Suppressor macrophage (primary cell): ENCODE data around the gene TLE7.

Experiments used
- DNase-seq, 4 experiments: peaks; one replicate each; pipeline ENCODE4 v3.0.0-alpha.2; 2020 to 2022
- total RNA-seq, 17 experiments: gene quantifications; one replicate each; lab custom pipeline; 2026; ENCODE audit warnings: mixed read lengths in 6 of 17, inconsistent platforms in 3 of 17; lab: John Stamatoyannopoulos, UW

Gene TLE7
- total RNA-seq, result 0 to 1.1 (median 0) reads per million in 17 experiments

DNA sequence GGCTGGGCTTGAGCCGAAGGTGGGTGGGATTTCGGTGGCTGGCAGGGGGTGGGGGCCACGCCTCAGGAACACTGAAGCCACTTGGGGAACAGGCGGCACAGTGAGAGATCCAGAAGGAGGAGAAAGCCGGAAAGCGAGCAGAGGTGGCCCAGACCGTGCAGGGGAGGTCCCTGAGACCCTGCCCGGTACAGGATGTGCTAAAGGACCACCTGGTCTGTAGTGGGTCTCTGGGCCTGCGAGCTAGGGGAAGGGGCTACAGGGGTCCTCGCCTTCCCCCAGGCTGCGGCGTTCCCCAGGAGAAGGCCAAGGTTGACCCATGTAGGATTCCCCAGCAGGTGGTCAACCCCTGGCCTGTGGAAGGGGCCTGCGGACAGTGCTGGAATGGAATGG is at the start of gene TLE7:
TSS of gene TLE7 (minus strand) at position 4 of the 390 bp plus-strand sequence. CDS start 8,730 bp downstream, outside the sequence.
- no peak for DNase-seq

DNA sequence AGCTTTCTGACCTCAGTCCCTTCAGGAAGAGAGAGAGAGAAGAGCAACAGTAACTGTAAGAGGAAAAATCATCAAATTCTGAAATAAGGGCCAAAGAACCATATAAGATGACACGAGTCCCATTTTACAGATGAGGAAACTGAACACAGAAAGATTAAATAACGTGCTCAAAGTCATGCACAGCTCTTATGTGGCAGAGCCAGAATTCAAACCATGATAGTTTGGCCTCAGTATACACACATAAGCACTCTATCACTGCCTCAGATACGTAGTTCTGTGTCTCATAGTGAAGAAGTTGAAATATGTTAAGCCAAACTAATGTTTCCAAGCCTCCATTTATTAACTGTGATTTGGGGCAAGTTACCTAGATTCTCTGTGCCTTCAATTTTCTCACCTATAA is 49.2 kb upstream of the TLE7 start:
- no peak for DNase-seq

DNA sequence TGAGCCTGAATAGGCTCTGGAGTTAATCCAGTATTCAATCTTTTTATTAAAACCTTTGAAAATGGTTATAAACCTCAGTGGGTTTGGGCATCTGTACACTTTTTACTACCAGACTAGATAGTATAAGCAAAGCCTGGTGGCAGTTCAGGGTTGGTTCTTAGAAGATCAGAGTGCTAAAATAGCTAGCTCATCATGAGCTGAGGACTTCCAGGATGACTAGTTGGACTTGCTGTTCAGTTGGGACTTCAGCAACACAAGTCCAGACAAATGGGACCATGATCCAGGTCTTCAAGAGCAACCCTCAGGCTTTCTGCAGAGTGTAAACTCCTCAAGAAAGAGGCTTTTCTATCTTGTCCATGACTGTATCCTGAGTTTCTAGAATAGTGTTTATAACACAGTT is 48.5 kb upstream of the TLE7 start:
- no peak for DNase-seq

DNA sequence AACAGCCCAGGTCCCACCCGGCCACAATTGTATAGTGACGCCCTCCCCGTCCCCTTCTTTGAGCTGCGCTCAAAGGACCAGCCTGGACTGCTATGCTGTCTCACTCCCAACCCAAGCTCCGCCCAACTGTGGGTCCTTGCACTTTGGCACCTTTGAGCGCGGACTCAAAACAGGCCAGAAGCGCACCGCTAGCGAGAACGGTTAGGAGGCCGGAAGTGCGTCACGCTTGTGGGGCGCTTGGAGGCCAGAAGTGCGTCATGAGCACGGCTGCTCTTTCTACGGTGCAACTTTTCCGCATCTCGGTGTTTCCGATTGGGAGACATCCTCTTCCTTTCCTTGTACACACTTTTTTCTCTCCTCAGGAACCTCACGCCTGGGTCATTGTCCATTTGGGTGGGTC is 47.3 kb upstream of the TLE7 start, which contains the start of gene ZNF19:
TSS of gene ZNF19 (minus strand) at position 203 of the 400 bp plus-strand sequence. CDS start 7,210 bp downstream, outside the sequence.
- DNase-seq, result no peak

DNA sequence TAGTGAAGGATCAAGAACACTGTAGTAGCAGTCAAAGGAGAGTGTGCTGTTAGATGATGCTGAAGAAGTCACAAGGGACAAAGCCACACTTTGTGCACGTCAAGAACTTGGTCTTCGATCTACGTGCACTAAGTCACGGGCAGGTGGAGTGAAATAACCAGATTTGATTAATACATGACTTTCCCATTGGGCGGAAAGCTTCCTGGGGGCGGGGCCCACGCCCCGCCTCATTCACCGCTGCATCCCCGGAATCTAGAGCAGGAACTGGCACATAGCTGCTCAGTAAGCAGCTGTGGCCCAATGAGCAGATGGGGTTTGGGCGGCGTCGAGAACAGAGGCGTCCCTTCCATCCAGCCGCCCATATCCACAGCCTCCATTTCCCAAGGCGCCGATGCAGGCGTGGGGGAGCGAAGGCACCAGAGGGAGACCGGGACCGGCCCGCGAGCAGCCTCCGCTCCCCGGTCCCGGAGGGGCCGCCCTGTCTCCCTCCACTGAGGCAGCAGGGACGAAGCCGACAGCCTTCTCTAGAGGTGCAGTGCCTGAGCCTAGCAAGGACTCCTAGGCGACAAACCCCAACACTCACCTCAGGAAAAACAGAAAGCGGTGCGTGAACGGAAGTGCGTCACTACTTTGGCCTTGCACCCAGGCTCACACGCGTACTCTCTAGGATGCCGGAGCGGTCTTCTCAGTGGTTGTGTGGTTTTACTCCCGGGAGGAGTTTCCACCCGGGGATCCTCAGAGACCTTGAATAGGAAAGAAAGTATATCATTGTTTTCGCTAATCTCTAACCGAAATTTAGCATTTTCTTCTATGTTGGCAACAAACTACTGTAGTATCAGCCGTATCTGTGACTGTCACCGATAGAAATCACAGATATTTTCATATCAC is 42.4 kb upstream of the TLE7 start:
- peak; percentile 88 to 94 (median 92) for DNase-seq

DNA sequence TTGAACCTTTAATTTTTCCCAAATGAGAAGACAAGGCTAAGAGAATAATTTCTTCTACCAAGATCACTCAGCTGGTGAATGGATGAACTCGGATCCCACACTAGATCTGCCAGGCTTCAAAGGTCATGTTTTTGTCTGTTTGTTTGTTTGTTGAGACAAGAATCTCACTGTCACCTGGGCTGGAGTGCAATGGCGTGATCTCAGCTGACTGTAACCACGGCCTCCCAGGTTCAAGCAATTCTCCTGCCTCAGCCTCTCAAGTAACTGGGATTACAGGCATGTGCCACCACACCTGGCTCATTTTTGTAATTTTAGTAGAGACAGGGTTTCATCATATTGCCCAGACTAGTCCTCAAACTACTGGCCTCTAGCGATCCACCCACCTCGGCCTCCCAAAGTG is 40.7 kb upstream of the TLE7 start:
- no peak for DNase-seq

DNA sequence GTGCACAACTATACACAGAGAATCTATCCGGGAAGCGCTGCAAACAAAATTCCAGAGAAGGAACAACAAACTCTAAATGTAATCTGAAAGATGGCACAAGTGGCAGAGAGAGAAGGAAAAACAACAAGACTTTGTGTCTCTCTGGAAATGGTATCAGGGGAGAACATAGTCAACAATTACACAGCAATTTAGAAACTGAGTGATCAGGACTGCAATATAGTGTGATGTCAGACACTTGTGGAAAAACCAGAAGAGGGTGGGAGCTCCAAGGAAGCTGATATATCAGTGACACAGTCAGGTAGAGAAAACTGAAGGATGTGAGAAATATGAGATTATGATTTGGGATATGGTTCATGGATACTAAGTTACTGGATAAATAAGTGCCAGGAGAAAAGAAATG is 39.1 kb upstream of the TLE7 start:
- DNase-seq, result no peak

DNA sequence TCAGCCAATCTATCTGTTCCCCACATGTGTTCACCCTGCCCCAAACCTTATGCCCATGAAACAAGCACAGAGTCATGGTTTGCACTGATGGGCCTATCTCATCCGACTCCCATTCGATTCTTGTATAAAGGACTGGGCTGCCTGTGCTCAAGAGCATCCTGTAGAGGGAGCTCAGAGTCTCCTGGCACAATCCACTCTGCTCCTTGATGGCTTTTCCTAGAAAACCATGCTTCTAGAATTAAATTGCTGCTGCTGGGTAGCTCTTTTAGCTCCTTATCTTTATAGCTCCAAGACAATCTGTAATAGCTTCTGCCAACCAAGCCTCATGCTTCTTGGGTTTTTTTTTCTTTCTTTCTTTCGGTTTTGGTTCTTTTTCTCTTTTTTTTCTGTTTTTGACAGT is 37.6 kb upstream of the TLE7 start:
- peak in 3 of 4 experiments; percentile 21 to 24 (median 24) for DNase-seq

DNA sequence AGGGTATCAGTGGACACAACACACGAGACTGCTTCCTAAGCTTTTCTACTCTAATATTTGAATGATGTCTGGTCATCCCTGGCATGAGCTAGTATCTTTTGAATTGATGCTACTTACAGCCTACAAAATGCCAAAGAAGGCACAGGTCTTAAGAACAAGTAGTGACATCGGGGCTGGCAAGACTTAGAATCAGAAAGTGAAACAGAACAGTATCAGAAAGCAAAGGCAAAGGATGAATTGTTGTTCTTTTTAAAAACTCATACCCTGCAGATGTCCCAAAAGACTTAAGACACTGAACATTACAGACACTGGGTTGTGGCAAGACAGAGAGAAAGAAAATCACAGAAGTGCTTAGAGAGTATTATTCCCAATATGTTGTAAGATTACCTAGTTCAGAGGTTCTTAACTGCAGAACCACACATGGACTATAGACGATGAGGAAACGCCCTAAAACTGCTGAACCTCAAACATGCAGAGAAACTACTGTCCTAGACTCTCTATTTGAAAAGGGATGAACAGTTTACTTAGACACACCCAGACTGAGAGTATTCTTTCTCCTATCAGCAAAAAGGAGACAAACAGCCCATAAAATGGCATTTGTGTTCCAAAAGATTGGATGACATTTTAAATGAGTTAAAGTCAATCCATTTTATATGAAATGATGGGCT is 34.7 kb upstream of the TLE7 start:
- DNase-seq, result no peak

DNA sequence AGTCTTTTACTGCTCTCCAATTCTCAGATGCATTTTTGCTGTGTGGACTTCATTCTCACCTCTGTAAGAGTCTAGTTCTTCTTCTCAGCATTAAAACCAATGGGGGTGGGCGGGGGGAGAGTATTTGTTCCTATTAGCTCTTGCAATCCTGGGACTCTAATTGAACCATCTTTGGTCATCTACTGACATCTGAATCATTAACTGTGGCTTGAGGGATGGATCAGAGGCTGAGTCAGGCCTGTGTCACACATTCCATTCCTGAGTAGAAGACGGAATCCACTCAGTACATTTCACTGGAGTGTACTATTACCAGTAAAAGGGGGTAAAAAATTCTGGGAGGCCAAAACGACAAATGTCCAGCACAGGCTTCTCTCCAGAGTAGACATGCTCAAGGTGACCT is 33.0 kb upstream of the TLE7 start:
- DNase-seq, result no peak

DNA sequence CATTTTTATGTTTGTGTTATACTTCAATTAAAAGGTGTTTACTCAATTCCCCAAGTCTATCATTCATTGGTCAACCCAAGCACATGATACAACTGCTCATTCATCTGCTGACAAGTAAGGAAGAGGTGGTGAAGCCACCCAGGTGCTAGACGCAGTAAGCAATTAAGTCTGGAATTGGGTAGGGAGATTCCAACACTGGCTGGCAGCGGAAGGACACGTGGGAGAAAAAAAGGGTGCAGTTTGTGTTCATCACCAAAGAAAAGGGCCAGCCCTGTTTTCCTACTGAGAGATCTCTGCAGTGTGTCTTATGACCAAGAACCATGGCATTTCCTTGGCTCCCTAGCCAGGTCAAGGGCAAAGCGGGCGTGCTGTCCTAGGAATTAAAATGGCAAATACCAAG is 32.0 kb upstream of the TLE7 start:
- DNase-seq, result no peak

DNA sequence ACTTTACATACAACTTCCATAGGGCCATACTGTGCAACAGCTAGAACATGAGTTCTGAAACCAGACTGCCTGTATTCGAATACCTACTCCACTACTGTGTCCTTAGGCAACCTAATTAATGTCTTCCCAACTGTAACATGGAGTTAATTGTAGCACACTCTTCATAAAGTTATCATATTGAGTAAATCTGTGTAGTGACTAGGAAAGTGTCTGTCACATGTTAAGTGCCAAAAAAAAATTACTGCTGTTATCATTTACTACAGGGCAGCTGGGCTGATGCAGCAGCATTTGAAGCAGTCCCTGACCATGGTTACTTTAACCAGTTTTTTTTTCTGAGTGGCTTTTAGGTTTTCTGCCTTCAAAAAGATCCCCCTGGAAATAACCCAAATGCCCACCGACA is 31.1 kb upstream of the TLE7 start:
- DNase-seq, result no peak

DNA sequence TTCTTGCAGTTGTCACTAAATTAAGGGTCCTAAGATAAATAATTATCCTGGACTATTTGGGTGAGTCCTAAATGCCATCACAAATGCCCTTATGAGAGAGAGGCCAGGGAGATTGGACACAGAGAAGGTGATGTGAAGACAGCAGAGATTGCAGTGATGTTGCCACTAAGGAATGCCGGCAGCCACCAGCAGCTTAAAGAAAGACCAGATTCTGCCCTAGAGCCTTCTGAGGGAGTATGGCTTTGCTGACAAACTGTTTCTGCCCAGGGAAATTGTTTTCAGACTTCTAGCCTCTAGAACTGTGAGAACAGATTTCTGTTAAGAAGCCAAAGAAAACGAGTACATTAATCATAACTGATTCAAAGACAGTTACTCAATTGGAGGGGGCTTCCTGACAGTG is 30.2 kb upstream of the TLE7 start:
- DNase-seq, result no peak

DNA sequence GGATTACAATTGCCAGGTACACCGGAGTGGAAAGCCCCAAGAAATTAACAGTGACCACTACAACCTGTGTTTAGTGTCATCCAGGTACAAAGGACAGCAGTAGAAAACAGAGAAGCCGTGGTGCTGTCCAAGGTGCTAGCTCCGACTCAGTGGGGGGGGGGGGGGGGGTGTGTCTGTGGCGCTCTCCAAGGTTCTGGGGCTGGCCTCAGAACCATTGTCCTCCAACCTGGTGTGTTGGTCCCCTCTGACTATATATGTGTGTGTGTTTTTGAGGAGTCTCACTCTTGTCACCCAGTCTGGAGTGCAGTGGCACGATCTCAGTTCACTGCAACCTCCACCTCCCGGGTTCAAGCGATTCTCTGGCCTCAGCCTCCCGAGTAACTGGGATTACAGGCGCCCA is 26.0 kb upstream of the TLE7 start:
- DNase-seq, result peak; percentile 25 to 64 (median 42)

DNA sequence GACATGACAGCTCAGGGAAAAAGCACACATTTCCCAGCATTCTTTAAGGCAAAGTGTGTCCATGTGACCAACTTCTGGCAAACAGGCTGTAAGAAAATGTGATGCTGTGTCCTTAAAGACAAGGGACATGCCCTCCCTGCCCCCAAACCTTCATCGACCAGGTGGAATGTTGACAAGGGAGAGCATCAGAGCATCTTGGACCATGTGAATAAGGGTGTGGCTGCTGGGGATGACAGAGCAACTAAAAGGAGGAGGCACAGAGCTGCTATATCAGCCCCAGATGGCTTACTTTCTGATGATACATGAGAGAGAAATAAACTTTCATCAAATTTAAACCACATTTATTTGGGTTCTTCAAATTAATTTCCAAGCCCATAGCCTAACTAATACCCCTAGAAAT is 22.4 kb upstream of the TLE7 start:
- DNase-seq, result no peak

DNA sequence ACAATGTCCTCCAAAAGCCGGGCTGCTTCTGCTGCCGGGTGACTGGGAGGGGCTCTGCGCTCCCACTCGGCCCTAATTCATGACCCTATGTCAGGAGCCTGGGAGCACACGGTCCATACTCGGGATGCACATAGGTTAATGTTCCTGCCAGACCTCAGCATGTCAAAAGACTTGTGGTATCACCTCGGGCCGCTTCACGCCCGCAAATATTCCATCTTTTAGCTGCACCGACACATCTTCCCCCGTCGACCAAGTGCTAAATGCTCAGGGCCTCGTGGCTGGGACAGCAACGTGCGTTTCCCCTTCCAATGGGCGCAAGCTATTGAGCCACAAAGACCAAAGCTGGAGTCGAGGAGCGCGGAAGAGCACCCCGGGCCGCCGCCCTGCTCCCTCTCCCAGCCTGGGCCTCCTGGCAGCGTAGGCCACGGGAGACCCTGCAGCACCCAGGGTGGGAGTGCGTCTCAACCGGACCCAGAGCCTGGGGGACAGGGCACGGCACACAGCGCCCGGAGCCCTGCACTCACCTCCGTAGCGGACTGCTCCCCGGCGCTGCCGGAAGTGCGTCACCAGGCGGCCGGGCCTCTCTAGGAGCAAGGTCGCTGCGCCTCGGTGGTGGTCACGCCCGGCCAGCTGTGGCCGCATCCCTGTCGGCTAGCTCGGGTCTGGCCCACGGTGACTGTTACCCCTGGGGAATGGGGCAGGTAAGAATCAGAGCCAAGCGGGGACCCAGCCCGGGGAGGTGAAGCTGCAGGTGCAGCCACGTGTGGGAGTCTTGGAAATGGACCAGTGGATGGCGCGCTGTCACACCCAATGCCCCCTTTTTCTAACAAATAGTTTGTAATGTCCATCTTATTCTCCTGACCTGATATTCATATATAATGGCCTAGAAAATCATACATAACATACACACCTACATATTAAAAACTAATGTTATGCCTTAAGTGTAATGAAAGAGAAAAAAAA is 20.1 kb upstream of the TLE7 start, which contains the start of gene ZNF23:
TSS of gene ZNF23 (minus strand) at position 562 of the 963 bp plus-strand sequence. CDS start 5,451 bp downstream, outside the sequence.
- DNase-seq, result peak; percentile 83 to 92 (median 89)

DNA sequence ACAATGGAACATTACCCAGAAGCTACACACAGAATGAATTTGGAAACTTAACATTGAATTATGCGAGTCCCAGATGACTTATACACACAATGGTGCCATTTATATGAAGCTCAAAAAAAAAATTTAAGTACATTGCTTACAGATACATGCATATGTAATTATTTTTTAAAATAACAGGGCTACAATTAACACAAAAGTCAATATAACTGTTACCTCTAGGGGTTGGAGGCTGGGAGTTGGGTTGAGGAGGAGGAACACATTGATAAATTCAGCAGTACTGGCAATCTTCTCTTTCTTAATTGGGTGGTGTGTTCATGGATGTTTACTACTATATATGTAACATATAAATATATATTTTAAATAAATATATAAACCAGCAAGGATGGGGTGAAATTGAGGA is 19.1 kb upstream of the TLE7 start:
- DNase-seq, result no peak

DNA sequence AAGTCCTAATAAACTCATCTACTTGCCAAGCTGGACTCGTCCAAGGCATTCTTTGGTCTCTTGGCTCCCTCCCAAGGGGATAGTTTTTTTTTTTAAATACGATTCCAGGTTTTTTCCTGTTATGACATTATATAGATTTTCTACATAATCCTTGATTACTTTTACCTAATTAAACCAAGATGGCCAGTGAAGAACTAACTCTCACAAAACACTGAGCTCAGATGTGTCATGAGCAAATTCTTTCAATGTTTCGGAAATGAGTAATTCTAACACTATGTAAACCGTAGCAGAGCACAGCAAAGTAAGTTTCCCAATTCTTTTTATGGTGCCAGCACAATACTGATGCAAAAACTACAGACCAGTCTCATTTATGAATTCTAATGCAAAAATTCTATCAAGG is 18.4 kb upstream of the TLE7 start:
- DNase-seq, result no peak

DNA sequence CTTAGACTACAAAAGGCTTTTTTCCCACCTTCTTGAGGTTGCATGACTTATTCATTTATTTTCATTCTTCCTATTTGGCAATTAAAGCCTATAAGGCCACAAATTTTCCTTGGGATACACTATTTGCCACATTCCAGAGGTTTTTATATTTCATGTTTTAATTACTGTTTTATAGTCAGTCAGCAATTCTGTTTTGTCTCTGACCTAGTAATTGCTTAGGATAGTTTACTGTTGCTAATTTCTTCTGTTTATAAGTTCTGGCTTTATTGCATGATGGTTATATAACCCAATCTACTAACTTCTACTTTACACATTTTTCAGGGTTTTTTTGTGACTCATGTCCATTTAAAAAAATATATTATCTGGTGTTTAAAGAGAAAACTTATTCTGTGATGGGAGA is 17.7 kb upstream of the TLE7 start:
- no peak for DNase-seq

DNA sequence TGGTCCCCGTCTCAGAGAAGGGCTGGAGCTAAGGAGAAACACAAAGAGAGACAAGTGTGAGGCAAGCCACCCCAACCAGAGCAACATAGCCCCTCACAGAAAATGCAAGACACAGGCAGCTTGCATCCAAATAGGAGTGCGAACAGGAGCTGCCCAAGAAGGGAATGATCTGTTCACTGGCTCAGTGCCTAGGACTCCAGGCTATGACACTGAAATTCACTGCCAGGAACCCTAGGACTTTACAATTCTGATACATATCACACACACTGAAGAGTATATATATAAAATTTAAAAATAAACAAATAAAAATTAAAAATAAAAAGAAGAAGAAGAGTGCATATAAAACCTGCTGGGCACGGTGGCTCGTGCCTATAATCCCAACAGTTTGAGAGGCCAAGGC is 14.9 kb upstream of the TLE7 start:
- DNase-seq, result no peak

DNA sequence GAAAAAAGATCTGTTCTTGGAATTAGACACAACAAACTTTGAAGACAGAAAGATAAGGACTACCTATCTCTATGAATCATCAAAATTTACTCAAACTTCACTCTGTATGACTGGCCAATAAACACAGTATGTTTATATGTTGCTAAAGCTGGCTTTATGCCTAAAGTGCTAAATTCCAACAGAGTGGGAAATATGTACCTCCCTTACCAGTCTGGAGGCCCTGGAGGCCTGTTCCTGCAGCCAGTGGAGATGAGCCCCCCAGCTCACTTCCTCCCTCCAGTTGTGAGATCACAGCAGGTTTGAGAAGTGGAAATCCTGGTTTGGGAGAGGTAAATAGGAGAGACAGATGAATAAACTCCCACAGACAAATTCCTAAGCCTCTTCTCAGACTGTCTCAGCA is 11.2 kb upstream of the TLE7 start:
- DNase-seq, result no peak

DNA sequence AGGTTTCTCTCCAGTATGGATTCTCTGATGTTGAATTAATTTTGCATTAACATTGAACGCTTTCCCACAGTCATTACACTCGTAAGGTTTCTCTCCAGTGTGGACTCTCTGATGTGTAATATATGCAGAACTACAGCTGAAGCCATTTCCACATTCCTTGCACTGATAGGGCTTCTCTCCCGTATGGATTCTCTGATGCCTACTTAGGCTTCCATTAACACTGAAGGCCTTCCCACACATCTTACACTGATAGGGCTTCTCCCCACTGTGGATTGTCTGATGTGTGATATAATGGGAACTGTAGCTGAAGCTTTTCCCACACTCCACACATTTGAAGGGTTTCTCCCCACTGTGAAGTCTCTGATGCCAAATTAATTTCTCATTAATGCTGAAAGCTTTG is 7.2 kb upstream of the TLE7 start:
- no peak for DNase-seq
